Breast epithelium (tissue), 4 donors: ENCODE results near the gene KIF11. TPM values are rescaled to one million over a fixed set of nuclear protein-coding genes. Genes with fewer than 3 reads are reported as not detected.

ENCODE experiments used
- DNase-seq, 2 donors: peaks; one replicate each; pipeline ENCODE4 v3.0.0-alpha.2; 2019; ENCODE audit warnings: low spot score in 2 of 2
- H3K27ac ChIP-seq, 2 donors: fragments of 200-600 bp; sonication (generic) in 1 of 2; one replicate each; pipeline ENCODE4 v1.5.1; 2016 to 2019; ENCODE audit warnings: mild to moderate bottlenecking in 1 of 2
- H3K27me3 ChIP-seq, 2 donors: fragments of 200-600 bp; sonication (generic) in 1 of 2; one replicate each; pipeline versions ENCODE4 v1.5.1 to v1.6.0; 2017 to 2019; ENCODE audit warnings: control low read depth in 1 of 2, mild to moderate bottlenecking in 1 of 2
- H3K36me3 ChIP-seq: fragments of 200-600 bp; one replicate; pipeline ENCODE4 v1.5.1; 2019
- H3K4me1 ChIP-seq, 2 donors: fragments of 200-600 bp; sonication (generic); one replicate each; pipeline ENCODE4 v1.5.1; 2016 to 2019; ENCODE audit warnings: control low read depth in 1 of 2
- H3K4me3 ChIP-seq, 3 donors: fragments of 200-600 bp; sonication (generic); 1 replicate in 2 of 3; 2 replicates in 1 of 3; pipeline ENCODE4 v1.5.1; 2016 to 2019; ENCODE audit warnings: mild to moderate bottlenecking in 3 of 3, moderate library complexity in 2 of 3
- H3K9me3 ChIP-seq, 2 donors: fragments of 200-600 bp; sonication (generic) in 1 of 2; one replicate each; pipeline ENCODE4 v1.5.1; 2016 to 2019; ENCODE audit warnings: control low read depth in 1 of 2
- POLR2A ChIP-seq: fragments of 450-650 bp; IDR thresholded peaks from one replicate; pipeline ENCODE4 v1.6.1; 2016; ENCODE audit warnings: antibody characterized with exemption, mild to moderate bottlenecking, moderate library complexity
- POLR2AphosphoS5 ChIP-seq, 3 donors: sonication (generic); formaldehyde crosslinking; IDR thresholded peaks; one replicate each; pipeline ENCODE4 v1.6.1; 2017; ENCODE audit warnings: antibody characterized with exemption in 3 of 3
- intact Hi-C: fragments of 100-400 bp; cut with DNase I; formaldehyde crosslinking; loops from one replicate; pipeline ENCODE4 v1.15.1; 2023; ENCODE audit warnings: low total_unique reads
- total RNA-seq, 3 donors: library from RNA; depleted of rRNA; stranded (reverse); fragments of >200 nt; gene quantifications; one replicate each; pipeline ENCODE4 v1.1.0, GENCODE V29; 2016
- TF ChIP-seq, protein P1 (sequence below), 3 donors: fragments of 450-650 bp; IDR thresholded peaks; one replicate each; pipeline ENCODE4 v1.5.1; 2016 to 2017; ENCODE audit warnings: antibody characterized with exemption in 3 of 3, mild to moderate bottlenecking in 3 of 3, moderate library complexity in 3 of 3

The KIF11 gene
- total RNA-seq, 3 donors from 2014 or later: 0.66 to 2.6 (median 1.6) TPM

GRCh38 chr10:92552310-92552709 is 40.6 kb upstream of the KIF11 start:
- H3K4me3 ChIP-seq: no peak overlapping the region
- no peaks in the 10 kb centered on the region for H3K27me3 ChIP-seq
- no peaks in the 10 kb centered on the region for H3K36me3 ChIP-seq
- H3K9me3 ChIP-seq: peaks cover 12 to 14% of the 10 kb centered on the region in 2 donors
- TF ChIP-seq, protein P1, sequence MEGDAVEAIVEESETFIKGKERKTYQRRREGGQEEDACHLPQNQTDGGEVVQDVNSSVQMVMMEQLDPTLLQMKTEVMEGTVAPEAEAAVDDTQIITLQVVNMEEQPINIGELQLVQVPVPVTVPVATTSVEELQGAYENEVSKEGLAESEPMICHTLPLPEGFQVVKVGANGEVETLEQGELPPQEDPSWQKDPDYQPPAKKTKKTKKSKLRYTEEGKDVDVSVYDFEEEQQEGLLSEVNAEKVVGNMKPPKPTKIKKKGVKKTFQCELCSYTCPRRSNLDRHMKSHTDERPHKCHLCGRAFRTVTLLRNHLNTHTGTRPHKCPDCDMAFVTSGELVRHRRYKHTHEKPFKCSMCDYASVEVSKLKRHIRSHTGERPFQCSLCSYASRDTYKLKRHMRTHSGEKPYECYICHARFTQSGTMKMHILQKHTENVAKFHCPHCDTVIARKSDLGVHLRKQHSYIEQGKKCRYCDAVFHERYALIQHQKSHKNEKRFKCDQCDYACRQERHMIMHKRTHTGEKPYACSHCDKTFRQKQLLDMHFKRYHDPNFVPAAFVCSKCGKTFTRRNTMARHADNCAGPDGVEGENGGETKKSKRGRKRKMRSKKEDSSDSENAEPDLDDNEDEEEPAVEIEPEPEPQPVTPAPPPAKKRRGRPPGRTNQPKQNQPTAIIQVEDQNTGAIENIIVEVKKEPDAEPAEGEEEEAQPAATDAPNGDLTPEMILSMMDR (IDR thresholded peaks at IDR 0.05): no peak
- TF ChIP-seq POLR2AphosphoS5 (IDR thresholded peaks at IDR 0.05): no peak
- TF ChIP-seq POLR2A: no peak
- no peak overlapping the region for H3K27ac ChIP-seq
- intact Hi-C loops: no loop called here
- H3K4me1 ChIP-seq: no peaks in the 10 kb centered on the region
- no peak for DNase-seq

GRCh38 chr10:92553959-92554358 is 39.0 kb upstream of the KIF11 start:
- H3K4me3 ChIP-seq: no peak overlapping the region
- DNase-seq: no peak
- intact Hi-C loops: no loop called here
- no peak overlapping the region for H3K27ac ChIP-seq
- no peaks in the 10 kb centered on the region for H3K36me3 ChIP-seq
- peaks cover 12 to 14% of the 10 kb centered on the region in 2 donors for H3K9me3 ChIP-seq
- H3K4me1 ChIP-seq: no peaks in the 10 kb centered on the region
- TF ChIP-seq, protein P1 (IDR thresholded peaks at IDR 0.05): no peak
- no peak for TF ChIP-seq POLR2AphosphoS5 (IDR thresholded peaks at IDR 0.05)
- no peak for TF ChIP-seq POLR2A
- no peaks in the 10 kb centered on the region for H3K27me3 ChIP-seq

DNA sequence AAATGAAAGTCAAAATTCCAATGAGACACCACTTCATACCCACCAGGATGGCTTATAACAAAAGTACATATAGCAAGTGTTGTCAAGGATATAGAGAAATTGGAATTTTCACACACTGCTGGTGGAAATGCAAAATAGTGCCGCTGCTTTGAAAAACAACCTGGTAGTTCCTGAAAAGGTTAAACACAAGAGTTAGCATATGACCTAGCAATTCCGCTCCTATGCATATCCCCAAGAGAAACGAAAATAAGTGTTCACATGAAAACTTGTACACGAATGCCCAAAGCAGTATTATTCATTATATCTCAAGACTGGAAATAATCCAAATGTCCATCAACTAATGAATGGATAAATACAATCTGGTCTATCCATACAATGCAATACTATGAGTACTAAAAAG is 33.9 kb upstream of the KIF11 start:
- intact Hi-C loops: no loop called here
- Histone ChIP-seq H3K4me3 (no peak overlapping the region), H3K27me3 (no peaks in the 10 kb centered on the region), H3K4me1 (no peaks in the 10 kb centered on the region), H3K27ac (no peak overlapping the region), H3K36me3 (no peaks in the 10 kb centered on the region), H3K9me3 (peaks cover 7 to 8% of the 10 kb centered on the region in 2 donors)
- DNase-seq: no peak
- TF ChIP-seq, protein P1 (IDR thresholded peaks at IDR 0.05): no peak
- TF ChIP-seq POLR2AphosphoS5 (IDR thresholded peaks at IDR 0.05) (no peak), POLR2A (no peak)

DNA sequence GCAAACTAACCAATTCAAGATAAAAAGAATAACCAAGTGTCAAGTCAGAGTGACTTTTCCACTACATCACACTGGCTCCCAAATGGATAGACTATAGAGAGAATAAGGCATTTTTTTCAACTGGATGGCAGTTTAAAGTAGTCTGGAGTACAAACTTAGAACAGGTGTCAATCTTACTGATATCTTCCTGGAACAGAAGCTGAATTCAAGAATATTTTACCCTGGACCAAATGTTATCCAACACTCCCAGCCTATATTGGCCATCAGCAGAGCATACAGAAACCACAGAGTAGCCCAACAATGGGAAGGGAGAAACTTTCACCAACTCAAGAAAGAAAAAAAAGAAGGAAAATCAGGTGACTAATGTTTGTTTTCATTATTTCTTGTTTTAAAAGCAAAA is 30.5 kb upstream of the KIF11 start:
- intact Hi-C loops: no loop called here
- TF ChIP-seq POLR2A (no peak), POLR2AphosphoS5 (IDR thresholded peaks at IDR 0.05) (no peak)
- TF ChIP-seq, protein P1 (IDR thresholded peaks at IDR 0.05): no peak
- no peak overlapping the region for H3K4me3 ChIP-seq
- H3K27me3 ChIP-seq: no peaks in the 10 kb centered on the region
- no peak overlapping the region for H3K27ac ChIP-seq
- no peak for DNase-seq
- no peaks in the 10 kb centered on the region for H3K9me3 ChIP-seq
- H3K4me1 ChIP-seq: no peaks in the 10 kb centered on the region
- H3K36me3 ChIP-seq: no peaks in the 10 kb centered on the region

DNA sequence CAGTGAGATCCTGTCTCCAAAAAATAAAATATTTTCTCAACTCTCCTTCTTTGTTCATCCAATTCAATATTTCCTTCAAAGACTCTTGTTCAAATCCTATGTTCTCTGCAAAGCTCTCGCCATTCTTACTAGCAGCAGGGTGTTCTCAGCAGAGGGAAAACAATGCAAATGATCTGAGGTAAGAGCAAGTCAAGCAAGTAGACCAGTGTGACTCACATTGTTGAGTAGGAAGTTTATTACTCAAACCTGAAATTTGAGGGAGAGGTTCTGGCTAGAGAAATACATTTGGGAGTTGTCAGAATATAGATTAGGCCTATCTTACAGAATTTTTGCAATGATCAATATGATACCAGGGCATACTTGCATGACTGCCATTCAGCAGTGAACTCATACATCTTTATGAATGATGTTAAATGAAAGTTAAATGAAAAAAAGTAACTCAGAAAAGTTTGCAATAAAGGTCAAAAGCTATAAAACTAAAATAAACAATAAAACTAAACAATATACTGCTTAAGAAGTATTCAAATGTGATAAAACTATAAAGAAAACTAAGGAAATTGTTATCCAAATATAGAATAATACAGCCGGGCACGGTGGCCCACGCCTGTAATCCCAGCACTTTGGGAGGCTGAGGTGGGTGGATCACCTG is 24.9 kb upstream of the KIF11 start:
- TF ChIP-seq POLR2AphosphoS5 (IDR thresholded peaks at IDR 0.05): no peak
- TF ChIP-seq POLR2A: no peak
- TF ChIP-seq, protein P1 (IDR thresholded peaks at IDR 0.05): no peak
- no peak for DNase-seq
- intact Hi-C loops: no loop called here
- Histone ChIP-seq H3K27me3 (no peaks in the 10 kb centered on the region), H3K9me3 (no peaks in the 10 kb centered on the region), H3K4me3 (no peak overlapping the region), H3K27ac (no peak overlapping the region), H3K4me1 (no peaks in the 10 kb centered on the region), H3K36me3 (no peaks in the 10 kb centered on the region)
